UCSD-AML1 (cell line): Measurements from ENCODE around the gene MTRR.

Source experiments
- DNase-seq: peaks from one replicate; lab custom pipeline; 2025; ENCODE audit not compliant: unreplicated experiment; lab: John Stamatoyannopoulos, UW

Gene MTRR

DNA sequence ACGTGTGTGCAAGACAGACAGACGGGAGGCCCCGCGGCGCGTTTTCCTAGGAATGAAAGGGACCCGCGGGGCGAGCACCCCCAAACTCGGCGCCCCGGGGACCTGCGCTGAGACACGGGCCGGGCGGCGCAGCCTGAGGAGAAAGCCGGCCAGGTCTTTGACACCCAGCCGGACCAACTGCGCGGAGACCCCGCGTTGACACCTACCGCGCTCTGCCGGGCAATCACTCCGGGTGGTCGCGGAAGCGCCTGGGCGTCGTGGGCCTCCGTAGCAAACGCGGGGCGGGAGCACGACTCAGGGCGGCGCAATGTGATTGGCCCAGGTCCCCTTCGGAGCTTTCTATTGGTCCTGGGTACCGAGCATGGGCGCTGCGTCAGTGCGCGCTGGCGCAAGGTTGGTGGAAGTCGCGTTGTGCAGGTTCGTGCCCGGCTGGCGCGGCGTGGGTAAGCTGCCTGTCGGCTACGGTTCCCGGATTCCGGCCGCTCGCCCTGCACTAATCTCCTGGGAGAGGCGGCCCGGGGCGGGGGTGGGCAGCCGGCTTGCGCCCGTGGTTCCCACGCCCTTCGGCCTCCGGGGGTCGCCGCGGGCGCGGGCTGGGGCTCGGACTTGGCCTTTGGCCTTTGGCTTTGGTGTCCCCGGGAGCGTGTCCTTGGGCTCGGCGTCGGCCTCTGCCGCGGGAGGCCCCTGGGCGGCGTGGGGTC is at the start of gene MTRR, which contains the start of gene FASTKD3:
MTRR (plus strand) TSS at position 376 of the 701 bp plus-strand sequence. CDS start 1,647 bp downstream, outside the sequence.
FASTKD3 (minus strand) TSS at position 259 of the 701 bp plus-strand sequence. CDS start 948 bp downstream, outside the sequence.
- DNase-seq, result peak; percentile 92

DNA sequence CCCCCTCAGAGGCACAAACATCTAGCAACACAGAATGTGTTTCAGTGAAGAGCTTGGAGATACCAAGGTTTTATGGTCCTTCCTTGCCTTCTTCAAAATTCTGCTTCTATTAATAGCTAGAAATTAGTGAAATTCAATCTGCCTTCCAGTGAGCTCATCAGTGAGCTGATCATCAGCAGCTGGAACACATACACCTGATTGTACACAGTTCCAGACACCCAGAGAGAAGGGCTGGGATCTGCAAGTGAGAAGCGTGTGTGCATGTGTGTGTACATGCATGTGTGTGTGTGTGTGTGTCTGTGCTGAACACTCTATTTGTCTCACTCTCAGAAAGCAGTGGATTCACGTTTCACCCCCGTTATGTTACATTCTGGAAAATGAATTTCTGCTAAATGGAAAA is 46.5 kb upstream of the MTRR start:
- DNase-seq, result no peak

DNA sequence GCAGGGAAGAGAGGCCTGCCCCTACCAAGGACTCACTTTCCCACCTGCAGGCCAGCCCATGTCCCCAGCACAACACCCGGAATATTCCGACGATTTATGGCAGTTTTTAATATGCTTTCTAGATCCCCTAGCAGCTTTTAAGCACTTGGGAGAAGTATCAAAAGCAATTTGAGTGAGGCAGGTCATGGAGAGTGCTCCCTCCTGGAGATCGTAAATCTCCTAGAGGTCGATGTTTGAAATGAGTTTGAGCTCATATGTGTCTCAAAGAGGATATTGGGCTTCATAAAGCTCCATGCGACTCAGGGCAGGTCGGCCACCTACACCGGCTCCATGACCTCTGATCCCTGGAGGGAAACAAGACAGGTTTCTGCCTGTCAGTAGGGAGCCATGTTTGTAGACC is 45.4 kb upstream of the MTRR start:
- no peak for DNase-seq

DNA sequence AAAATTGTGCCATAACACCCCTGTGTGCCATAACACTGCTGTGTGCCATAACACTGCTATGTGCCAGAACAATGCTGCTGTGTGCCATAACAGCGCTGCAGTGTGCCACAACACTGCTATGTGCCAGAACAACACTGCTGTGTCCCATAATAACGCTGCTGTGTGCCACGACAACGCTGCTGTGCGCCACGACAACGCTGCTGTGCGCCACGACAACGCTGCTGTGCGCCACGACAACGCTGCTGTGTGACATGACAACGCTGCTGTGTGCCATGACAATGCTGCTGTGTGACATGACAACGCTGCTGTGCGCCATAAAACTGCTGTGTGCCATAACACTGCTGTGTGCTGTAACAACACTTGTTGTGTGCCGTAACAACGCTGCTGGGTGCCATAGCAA is 44.0 kb upstream of the MTRR start:
- no peak for DNase-seq

DNA sequence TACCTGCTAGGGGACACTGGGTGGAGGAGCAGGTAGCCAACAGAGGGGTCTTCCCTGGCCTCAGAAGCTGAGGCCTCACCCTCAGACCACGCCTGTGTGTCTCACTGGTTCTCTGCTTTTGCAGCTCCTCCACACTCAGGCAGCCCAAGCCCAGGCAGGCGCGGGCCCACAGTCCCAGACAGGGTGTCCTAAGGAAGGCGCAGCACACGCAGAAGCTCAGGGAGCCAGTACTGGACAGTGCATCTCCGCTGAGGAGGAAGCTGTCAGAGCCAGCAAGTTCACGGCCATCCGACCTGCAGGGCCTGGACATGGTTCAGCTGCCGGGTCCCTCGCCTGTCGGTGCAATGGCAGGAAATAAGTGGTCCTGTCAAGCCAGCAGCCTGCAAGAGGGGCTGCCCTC is 43.3 kb upstream of the MTRR start:
- no peak for DNase-seq

DNA sequence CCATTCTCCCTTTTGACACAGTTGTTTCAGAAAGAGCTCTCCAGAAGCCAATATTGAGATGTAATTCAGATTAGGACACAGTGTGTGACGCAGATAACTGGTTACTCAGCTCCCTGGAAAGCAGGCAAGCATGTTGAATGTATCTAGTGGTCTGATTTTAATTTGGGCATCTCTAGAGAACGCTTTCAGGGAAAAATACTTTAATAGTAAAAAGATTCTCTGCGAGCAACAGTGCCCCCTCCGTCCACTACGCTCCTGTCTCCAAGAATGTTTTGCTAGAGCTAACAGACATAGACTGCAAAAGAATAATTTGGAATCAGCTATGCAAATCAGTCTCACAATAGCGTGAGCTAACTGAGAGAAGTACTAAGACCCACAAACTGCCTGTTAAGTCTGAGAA is 41.3 kb upstream of the MTRR start:
- no peak for DNase-seq

DNA sequence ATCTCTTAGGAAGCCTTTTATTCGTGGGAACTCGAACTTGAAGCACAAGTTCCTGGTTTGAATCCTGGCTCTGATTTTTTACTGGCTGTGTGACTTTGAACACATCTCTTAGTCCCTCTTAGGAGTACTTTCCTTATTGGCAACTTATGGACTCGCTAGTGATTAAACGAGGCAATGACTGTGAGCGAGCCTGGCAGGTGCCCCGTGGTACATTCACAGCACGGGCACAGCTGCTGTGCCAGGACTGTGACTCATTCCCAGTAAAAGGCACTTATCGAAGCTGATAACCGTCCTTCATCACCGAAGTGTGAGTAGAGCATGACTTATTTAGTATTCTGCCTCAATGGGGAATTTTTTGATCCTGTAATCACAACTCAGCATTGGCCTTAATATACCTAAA is 40.7 kb upstream of the MTRR start:
- DNase-seq, result no peak

DNA sequence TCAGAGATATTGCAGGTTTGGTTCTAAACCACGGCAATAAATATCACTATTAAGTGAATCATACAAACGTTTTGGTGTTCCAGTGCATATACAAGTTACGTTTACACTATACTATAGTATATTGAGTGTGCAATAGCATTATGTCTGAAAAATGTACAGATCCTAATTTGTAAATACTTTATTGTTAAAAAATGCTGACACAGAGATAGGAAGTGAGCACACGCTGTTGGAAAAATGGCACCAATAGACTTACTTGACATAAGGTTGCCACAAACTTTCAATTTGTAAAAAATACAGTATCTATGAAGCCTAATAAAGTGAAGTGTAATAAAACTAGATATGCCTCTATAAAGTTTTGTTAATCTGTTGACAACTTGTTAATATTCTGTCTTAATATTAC is 34.0 kb upstream of the MTRR start:
- no peak for DNase-seq

DNA sequence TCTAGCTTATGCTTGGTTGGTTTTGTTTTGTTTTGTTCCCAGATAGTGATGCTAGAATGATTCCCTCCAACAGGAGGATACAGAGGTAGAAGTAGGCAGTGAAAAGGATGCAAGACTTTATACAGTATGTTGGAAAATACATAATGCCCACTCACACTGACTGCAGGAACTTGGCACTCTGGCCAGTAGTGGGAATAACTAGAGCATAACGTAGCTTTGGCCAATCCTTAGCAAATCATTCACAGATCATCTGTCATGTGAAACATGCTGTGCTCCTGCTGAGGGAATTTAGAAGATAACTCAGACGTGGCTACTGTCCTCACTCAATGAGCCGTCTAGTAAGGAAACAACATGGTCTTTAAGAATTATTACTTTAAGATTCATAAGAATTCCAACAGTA is 31.5 kb upstream of the MTRR start:
- DNase-seq, result no peak

DNA sequence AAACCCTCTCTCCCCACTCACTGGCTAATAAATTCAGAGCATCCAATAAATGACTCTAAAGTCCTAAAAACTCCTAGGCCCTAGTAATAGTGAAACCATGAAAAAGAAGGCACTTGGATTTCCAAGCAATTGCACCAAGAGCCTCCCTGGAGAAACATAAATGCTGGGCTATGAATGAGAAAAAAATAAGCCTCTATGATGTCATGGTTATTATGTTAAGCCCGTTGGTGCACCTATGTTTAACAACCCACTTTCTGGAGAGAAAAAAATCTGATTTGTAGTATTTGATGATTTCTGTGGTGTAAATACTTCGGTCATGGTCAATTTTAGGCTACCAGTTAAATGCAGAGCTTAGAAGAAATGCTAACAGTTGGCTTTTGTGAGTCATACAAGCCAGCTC is 26.4 kb upstream of the MTRR start:
- DNase-seq, result no peak

DNA sequence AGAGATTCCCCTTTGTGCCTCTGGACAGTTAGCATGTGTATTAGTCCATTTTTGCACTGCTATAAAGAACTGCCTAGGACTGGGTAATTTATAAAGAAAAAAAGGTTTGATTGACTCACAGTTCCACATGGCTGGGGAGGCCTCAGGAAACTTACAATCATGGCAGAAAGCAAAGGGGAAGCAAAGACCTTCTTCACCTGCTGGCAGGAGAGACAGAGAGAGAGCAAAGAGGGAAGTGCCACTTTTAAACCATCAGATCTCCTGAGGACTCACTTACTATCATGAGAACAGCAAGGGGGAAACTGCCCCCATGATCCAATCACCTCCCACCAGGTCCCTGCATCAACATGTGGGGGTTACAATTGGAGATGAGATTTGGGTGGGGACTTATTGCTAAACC is 24.0 kb upstream of the MTRR start:
- no peak for DNase-seq

DNA sequence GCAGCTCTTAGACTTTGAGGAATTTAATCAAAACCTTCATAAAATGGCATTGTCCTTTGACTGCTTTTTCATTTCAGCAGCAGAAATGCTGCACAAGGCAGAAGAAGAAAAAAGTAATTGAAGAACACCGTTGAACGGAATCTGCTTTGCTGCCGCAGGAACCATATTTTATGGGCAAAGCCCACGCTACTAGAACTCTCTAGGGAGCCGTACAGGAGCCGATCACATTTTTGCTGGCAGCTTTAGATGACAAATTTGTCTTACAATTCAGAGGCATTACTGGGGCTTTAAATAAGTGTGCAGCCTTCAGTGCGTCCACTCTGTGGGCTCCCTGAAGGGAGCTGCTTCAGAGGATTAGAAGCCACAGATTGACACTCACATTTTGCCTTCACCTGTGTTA is 23.4 kb upstream of the MTRR start:
- DNase-seq, result no peak

DNA sequence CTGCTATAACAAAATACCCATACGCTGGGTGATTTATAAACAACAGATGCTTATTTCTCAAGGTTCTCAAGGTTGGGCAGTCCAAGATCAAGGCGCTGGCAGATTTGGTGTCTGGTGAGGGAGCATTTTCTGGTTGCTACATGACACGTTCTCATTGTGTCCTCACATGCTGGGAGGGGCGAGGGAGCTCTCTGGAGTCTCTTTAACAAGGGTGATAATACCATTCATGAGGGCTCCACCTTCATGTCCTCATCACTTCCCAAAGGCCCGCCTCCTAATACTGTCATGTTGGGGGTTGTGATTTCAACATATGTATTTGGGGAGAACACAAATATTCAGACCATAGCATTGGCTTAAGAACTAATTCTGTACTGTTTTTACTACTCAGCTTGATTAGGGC is 22.6 kb upstream of the MTRR start:
- DNase-seq, result no peak

DNA sequence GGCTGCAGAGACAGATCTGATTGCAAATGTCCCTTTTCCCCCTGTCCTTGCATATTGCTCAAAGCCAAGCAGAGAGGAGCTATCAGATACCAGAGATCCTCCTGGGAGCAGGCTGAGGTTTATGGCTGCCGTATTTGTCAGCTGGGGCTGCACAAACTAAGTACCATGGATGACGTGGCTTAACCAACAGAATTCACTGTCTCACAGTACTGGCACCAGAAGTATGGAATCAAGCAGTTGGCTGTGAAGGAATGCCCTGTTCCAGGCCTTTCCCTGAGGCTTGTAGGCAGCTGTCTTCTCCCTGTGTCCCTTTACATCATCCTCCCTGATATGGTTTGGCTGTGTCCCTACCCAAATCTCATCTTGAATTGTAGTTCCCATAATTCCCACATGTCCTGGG is 20.7 kb upstream of the MTRR start:
- DNase-seq, result no peak

DNA sequence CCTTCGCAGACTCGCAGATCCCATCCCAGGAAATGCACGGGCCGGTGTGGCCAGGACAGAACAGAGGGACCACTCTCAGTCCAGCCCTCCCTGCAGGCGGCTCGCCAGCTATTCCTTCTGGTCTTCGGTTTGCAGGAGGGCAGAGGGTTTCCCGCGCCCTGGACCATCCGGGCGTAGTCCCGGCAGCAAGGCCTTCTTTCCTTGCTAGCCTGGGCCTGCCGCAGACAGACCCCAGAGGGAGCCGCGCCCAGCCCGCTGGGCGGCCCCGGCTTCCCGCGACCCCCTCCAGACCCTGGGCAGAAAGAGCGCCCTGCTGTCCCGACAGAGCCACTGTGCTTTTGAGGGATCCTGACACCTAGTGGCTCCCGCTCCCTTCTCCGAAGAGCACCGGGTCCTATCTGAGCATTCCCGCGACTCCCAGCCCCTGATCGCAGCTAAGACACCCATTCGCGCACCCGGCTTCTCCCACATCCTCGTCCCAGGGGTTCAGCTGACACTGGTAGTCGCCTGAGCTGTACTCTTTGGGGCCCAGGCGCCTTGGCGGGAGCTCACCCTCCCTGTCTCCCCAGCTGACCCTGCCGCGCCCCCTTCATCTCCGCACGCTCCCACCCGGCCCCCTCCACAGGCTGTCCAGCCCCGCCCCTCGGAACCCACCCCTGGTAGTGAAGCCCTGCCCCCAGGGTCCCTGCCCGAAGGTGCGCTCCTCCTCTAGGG is 19.1 kb upstream of the MTRR start:
- no peak for DNase-seq

DNA sequence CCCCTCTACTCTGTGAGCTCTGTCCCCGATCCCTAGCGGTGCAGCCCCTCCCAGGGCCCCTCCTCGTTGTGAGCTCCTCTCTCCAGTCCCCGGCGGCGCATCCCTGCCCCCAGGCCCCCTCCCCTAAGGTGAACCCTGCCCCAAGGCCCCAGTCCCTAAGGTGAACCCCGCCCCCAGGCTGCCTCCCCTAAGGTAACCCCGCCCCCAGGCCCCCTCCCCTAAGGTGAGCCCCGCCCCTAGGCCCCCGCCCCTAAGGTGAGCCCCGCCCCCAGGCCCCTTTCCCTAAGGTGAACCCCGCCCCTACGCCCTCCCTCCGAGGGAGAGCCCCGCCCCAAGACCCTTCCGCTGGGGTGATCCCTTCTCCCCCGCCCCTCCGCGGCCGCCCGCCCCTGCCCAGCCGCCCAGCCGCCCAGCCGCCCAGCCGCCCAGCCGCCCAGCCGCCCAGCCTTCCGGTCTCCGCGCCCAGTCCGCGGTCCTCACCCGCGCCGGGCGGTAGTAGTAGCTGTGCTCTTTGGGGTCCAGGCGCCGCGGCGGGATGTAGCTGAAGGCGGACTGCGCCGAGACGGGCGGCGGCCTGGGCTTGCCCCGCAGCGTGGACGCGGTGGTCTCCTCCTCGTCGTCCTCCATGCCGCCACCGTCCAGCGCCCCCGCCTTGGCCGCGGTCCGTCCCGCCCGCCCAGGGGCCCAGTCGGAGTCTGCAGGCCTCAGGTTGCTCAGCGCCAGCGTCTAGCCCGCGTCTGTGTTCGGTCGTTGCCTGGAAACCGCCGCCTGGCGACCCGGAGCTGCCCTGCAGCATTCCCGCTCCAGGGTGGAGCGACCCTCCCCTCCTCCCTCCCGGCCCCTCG is 18.3 kb upstream of the MTRR start, which contains the start of gene CFAP90:
CFAP90 (minus strand) TSS at position 739 of the 845 bp plus-strand sequence; CDS start at position 627, 112 bp downstream.
- no peak for DNase-seq

DNA sequence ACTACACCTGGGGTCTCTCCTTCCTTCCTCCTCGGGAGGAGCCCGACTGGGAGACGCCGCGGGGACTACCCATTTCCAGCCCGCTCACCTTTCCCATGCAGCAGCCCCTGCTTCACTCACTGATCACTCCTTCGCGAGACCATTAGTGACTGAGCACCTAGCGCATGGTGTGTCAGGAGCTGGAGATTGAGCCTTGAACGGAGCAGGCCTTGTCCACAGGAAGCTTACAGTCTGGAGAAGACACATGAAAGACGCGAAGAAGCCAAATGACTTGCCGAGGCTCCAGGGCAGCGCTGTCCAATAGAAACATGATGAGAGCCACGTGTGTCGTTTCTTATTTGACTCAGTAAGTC is 17.7 kb upstream of the MTRR start:
- DNase-seq, result no peak

DNA sequence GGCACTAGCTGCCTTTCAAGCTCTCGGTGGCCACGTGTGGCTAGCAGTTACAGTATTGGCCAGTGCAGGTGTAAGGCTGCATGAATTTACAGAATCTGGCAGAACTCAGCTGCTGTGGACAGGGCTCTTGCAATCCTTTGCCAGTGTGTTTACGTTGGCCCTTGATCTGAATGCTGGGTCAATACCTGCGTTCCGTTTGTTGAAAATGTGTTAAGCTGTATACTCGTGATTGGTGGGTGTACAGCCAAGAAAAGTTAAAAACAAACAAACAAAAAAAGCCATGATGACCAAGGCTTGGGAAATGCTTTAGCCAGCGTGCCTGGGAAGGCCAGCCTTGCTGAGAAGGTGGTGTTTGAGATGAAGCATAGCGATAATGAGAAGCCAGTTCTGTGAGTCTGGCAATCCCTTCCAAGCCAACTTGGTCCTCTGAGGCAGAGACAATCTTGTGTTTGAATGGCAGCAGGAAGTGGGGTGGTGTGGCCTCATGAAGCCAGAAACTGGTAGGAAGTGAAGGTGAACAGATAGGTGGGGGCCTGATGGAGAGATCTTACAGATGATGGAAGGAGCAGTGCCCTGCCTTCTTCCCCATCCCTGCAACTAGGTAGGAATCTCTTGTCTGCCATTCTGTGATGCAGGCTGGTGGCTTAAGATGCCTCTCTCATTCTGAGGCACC is 17.2 kb upstream of the MTRR start:
- no peak for DNase-seq

DNA sequence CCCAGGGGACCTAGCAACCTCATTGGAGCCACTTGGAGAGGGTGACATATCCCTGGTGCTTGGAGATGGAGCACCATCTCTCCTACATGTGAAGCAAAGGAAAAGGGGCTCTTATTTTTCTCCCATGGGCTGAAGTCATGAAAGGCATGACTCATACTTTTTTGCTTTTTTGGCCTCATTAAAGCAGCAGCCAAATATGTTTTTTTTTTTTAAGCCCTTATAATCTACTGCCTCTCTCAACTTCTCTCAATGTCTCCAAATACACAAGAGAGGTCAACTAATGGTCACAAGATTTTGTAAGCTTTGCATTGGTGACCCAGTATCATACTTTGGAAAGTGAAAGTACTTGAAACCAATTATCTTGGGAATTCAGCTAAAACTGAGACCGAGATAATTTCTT is 16.4 kb upstream of the MTRR start:
- DNase-seq, result no peak

DNA sequence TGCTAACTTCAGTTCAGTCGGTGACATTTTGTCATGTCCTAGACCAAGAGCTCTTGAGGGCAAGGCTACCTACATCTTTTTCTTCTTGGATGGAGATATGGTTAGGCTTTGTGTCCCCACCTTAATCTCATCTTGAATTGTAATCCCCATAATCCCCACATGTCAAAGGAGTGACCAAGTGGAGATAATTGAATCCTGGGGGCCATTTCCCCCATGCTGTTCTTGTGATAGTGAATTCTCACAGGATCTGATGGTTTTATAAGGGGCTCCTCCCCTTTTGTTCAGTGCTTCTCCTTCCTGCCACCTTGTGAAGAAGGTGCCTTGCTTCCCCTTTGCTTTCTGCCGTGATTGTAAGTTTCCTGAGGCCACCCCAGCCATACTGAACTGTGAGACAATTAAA is 16.0 kb upstream of the MTRR start:
- no peak for DNase-seq

DNA sequence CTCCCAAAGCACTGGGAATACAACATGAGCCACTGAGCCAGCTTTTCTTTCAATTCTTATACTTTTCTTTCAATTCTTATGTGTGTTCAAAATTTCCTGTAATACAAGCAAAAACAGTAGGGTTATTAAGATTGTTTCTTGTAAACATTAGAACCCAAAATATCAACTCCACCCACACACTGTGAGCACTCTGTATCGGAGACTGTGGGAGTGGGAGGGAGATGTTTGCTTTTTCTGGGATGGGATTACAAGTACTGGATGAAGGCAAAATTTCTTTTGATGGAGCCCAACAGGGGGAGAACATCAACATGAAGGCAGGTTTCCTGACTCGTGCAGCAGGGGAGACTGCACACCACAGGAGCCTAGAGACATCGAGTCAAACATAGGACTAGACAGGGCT is 13.3 kb upstream of the MTRR start:
- no peak for DNase-seq
